Choroid plexus epithelial cell (primary cell): ENCODE results near the gene PRG3.
A peak's percentile ranks its signal among the peaks of the same experiment; 100 is the strongest.

Experiments used
- DNase-seq: peaks from one replicate; pipeline ENCODE4 v3.0.0-alpha.2; 2010; ENCODE audit warnings: low read depth
- H3K4me3 ChIP-seq: 2 replicates; pipeline ENCODE4 v1.5.1; 2011; ENCODE audit warnings: low read depth, mild to moderate bottlenecking, control low read depth, low read length, moderate library complexity
- CTCF ChIP-seq: conservative IDR thresholded peaks from 2 replicates; pipeline ENCODE4 v1.5.1; 2011; ENCODE audit warnings: low read depth, mild to moderate bottlenecking, control low read depth, inconsistent platforms, low read length, moderate library complexity

PRG3 gene

GRCh38 chr11:57425565-57426438 is 44.9 kb upstream of the PRG3 start:
- H3K4me3 ChIP-seq: no peak overlapping the region
- DNase-seq: no peak
- TF ChIP-seq CTCF: no peak

- TF ChIP-seq CTCF: no peak
- DNase-seq: peak; percentile 97
- H3K4me3 ChIP-seq: no peak overlapping the region
These were observed 44.0 kb upstream of the PRG3 start for GRCh38 chr11:57424792-57425564.

GRCh38 chr11:57424137-57424791 is 43.3 kb upstream of the PRG3 start:
- TF ChIP-seq CTCF: no peak
- DNase-seq: no peak
- no peak overlapping the region for H3K4me3 ChIP-seq

DNA sequence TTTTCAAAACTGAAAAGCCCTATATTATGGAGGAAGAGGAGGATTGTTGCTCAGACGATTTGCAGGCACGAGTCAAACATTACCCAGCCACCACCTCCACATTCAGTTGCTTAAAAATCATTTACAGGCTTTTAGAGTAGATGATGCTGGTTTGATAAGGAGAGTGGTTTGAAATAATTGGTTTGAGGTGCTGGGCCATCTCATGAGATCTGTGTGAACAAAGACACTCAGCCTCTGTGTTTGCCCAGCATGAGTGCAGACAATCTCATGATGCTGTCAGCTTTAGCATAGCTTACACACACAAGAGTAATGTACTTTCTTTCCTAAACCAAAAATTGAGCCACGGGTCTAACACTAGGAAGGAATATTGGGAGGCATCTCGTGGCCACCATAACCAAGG is 41.7 kb upstream of the PRG3 start:
- DNase-seq: no peak
- H3K4me3 ChIP-seq: no peak overlapping the region
- TF ChIP-seq CTCF: no peak

GRCh38 chr11:57421805-57422204 is 40.9 kb upstream of the PRG3 start:
- no peak for TF ChIP-seq CTCF
- H3K4me3 ChIP-seq: no peak overlapping the region
- no peak for DNase-seq

GRCh38 chr11:57421066-57421465 is 40.1 kb upstream of the PRG3 start:
- TF ChIP-seq CTCF: no peak
- no peak for DNase-seq
- no peak overlapping the region for H3K4me3 ChIP-seq
